HFFc6 (cell line): Measurements from ENCODE around the gene OR8G1. TPM values are rescaled to one million over a fixed set of nuclear protein-coding genes. Genes with fewer than 3 reads are reported as not detected.

Experiments
- DNase-seq: peaks from one replicate; pipeline ENCODE4 v3.0.0-alpha.2; 2018
- H3K27ac Mint-ChIP-seq: 2 replicates; pipeline ENCODE4 v1.8.0; 2020; ENCODE audit warnings: mild to moderate bottlenecking, mixed read lengths
- H3K27me3 Mint-ChIP-seq: 2 replicates; pipeline ENCODE4 v1.8.0; 2021; ENCODE audit warnings: mild to moderate bottlenecking, moderate library complexity, mixed read lengths; ENCODE audit not compliant: insufficient read depth
- H3K36me3 Mint-ChIP-seq: 2 replicates; pipeline ENCODE4 v1.8.0; 2021; ENCODE audit warnings: low read depth, mixed read lengths
- H3K4me1 Mint-ChIP-seq: 2 replicates; pipeline ENCODE4 v1.8.0; 2020; ENCODE audit warnings: low read depth, mixed read lengths
- H3K4me3 Mint-ChIP-seq: 2 replicates; pipeline ENCODE4 v1.8.0; 2020; ENCODE audit warnings: mild to moderate bottlenecking, moderate library complexity, mixed read lengths
- H3K9me3 Mint-ChIP-seq: 2 replicates; pipeline ENCODE4 v1.8.0; 2020; ENCODE audit warnings: mild to moderate bottlenecking, mixed read lengths
- CTCF ChIP-seq: fragments of 200-600 bp; sonication (generic); IDR thresholded peaks from 2 replicates; pipeline ENCODE4 v1.5.0; 2021; ENCODE audit warnings: antibody characterized with exemption, mild to moderate bottlenecking
- total RNA-seq, 6 experiments: library from RNA; stranded (reverse); fragmentation: NEBNext Ultra II Directional; extraction: Animal tissue kit (Norgen Biotek cat#: 25700); gene quantifications; 2 replicates in 1 of 6; 3 replicates in 5 of 6; pipeline ENCODE4 v1.2.3, GENCODE V29; 2021

The OR8G1 gene
- total RNA-seq, 6 experiments from 2014 or later: not detected

- Mint-ChIP-seq H3K9me3 (peaks cover 11% of the 10 kb centered on the region), H3K4me3 (no peak overlapping the region), H3K27ac (no peak overlapping the region), H3K27me3 (no peaks in the 10 kb centered on the region), H3K4me1 (no peaks in the 10 kb centered on the region), H3K36me3 (no peaks in the 10 kb centered on the region)
- DNase-seq: no peak
- no peak for TF ChIP-seq CTCF
Measured at GRCh38 chr11:124301548-124301947, 60.7 kb downstream of the OR8G1 start.

DNA sequence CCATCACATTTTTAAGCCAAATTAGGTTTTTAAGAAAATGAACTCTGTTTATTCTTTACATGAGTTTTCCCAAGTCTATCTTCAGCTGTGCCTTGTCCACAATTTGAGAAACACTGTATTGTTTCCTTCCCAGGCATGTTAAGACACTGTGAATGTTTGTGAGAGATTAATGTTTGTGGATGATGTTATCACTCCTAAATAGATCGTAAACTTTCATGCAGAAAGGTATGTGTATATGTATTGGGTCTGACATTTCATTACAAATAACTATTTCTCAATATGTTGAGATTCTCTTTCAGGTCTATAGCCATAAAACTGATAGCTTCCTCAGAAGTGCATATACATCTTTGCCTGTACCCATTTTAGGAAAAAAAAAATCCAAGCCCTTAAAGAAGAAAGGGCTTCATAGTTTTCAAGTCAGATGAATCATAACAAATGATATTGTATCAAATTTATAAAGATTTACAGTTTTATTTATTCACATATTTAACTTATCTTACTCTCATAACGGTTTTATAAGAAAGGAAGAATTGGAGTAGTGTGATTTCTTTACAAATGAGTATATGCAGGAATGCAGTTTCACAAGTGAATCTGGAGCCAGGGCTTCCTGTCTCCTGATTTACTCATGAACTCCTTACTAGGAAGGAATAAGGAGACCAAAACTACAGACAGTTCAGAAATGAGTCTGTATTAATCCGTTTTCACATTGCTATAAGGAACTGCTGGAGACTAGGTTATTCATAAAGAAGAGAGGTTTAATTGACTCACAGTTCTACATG lies 61.6 kb downstream of the OR8G1 start:
- H3K4me1 Mint-ChIP-seq: no peaks in the 10 kb centered on the region
- peaks cover 16% of the 10 kb centered on the region for H3K9me3 Mint-ChIP-seq
- H3K27ac Mint-ChIP-seq: no peak overlapping the region
- H3K4me3 Mint-ChIP-seq: no peak overlapping the region
- no peaks in the 10 kb centered on the region for H3K36me3 Mint-ChIP-seq
- no peak for DNase-seq
- no peaks in the 10 kb centered on the region for H3K27me3 Mint-ChIP-seq
- no peak for TF ChIP-seq CTCF

Other genes with a start within 250 kb of the OR8G1 start
- not detected for gene OR10G6, start 245.9 kb upstream of the OR8G1 start, total RNA-seq
- gene OR10G4, start 228.1 kb upstream of the OR8G1 start, total RNA-seq: not detected
- gene OR10G9, start 218.1 kb upstream of the OR8G1 start, total RNA-seq: not detected
- gene OR10G8, start 214.3 kb upstream of the OR8G1 start, total RNA-seq: not detected
- not detected for gene OR10G7, start 199.8 kb upstream of the OR8G1 start, total RNA-seq
- gene VWA5A, start 125.6 kb upstream of the OR8G1 start, total RNA-seq: under 1 TPM in 1 of 6 experiments, not detected in 5; 0.14 TPM
- gene OR10D3, start 57.8 kb upstream of the OR8G1 start, total RNA-seq: not detected
- not detected for gene OR8G5, start 15.3 kb downstream of the OR8G1 start, total RNA-seq
- gene OR8D1, start 72.9 kb downstream of the OR8G1 start, total RNA-seq: not detected
- not detected for gene OR8D2, start 79.1 kb downstream of the OR8G1 start, total RNA-seq
- gene OR8B2, start 143.4 kb downstream of the OR8G1 start, total RNA-seq: not detected
- not detected for gene OR8B3, start 157.9 kb downstream of the OR8G1 start, total RNA-seq
- not detected for gene OR8B4, start 183.8 kb downstream of the OR8G1 start, total RNA-seq
- gene OR8B8, start 204.6 kb downstream of the OR8G1 start, total RNA-seq: not detected